ENCODE results near the gene XRCC5.

DNA sequence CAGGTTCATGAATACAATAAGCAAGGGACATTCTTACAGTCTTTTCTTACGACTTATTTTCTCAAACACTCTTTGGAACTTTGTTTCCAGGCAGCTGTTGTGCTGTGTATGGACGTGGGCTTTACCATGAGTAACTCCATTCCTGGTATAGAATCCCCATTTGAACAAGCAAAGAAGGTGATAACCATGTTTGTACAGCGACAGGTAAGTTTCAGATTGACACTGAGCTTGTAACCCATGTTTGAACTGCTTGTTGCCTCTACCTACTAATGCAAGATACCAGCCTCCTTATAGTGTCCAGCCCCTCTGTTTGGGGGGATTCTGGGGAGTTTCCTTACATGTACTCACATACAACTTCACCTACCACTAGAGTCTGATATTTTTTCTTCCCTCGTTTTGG lies 3.8 kb downstream of the XRCC5 start:
- TF ChIP-seq CTCF (optimal IDR thresholded peaks at IDR 0.05 in 1 of 3, IDR thresholded peaks at IDR 0.05 in 1 of 3, conservative IDR thresholded peaks at IDR 0.05 in 1 of 3; ENCODE audit: extremely low read depth in 1 of 3, insufficient read depth in 2 of 3, low read length in 3 of 3) (no peak), EZH2 (IDR thresholded peaks at IDR 0.05; ENCODE audit: low read length) (no peak)
